Keratinocyte (primary cell): ENCODE data around the gene NLGN1. TPM values are rescaled to one million over a fixed set of nuclear protein-coding genes. Genes with fewer than 3 reads are reported as not detected.

Experiments
- DNase-seq: peaks from one replicate; pipeline ENCODE4 v3.0.0-alpha.2; 2011; ENCODE audit warnings: low read depth, missing footprints, low spot score
- FAIRE-seq: peaks from 2 replicates; lab custom pipeline; 2011; peaks lifted over from hg19 to GRCh38; lab: Jason Lieb, UNC
- H2AFZ ChIP-seq: 2 replicates; pipeline ENCODE4 v1.6.0; 2012; ENCODE audit warnings: low read length, control low read depth, inconsistent platforms; ENCODE audit not compliant: control insufficient read depth
- H3K27ac ChIP-seq: 2 replicates; pipeline ENCODE4 v1.5.1; 2011; ENCODE audit warnings: low read length; ENCODE audit not compliant: control insufficient read depth, insufficient read depth
- H3K27me3 ChIP-seq: 3 replicates; pipeline ENCODE4 v1.6.0; 2011; ENCODE audit warnings: low read length; ENCODE audit not compliant: control insufficient read depth, insufficient read depth; ENCODE audit errors: extremely low read depth
- H3K36me3 ChIP-seq, 2 experiments: 2 replicates in 1 of 2; 3 replicates in 1 of 2; pipeline ENCODE4 v1.5.1; 2011; ENCODE audit warnings: low read length in 2 of 2, mild to moderate bottlenecking in 1 of 2; ENCODE audit not compliant: control insufficient read depth in 2 of 2, insufficient read depth in 2 of 2; ENCODE audit errors: extremely low read depth in 1 of 2
- H3K4me1 ChIP-seq: 3 replicates; pipeline ENCODE4 v1.5.1; 2011; ENCODE audit warnings: low read length; ENCODE audit not compliant: control insufficient read depth, insufficient read depth; ENCODE audit errors: extremely low read depth
- H3K4me2 ChIP-seq: 3 replicates; pipeline ENCODE4 v1.6.0; 2011; ENCODE audit warnings: low read depth, low read length; ENCODE audit not compliant: control insufficient read depth, insufficient read depth; ENCODE audit errors: extremely low read depth
- H3K4me3 ChIP-seq, 3 experiments: fragments of 200-600 bp in 1 of 3; sonication (generic) in 1 of 3; 2 replicates in 2 of 3; 3 replicates in 1 of 3; pipeline ENCODE4 v1.5.1; 2011 to 2016; ENCODE audit warnings: low read length in 3 of 3, mild to moderate bottlenecking in 3 of 3, control low read depth in 2 of 3, inconsistent platforms in 1 of 3, low read depth in 1 of 3, mixed read lengths in 1 of 3, mixed run types in 1 of 3, moderate library complexity in 1 of 3; ENCODE audit not compliant: control insufficient read depth in 2 of 3, insufficient read depth in 2 of 3; ENCODE audit errors: extremely low read depth in 1 of 3
- H3K79me2 ChIP-seq: 2 replicates; pipeline ENCODE4 v1.6.0; 2012; ENCODE audit warnings: low read length; ENCODE audit not compliant: control insufficient read depth, insufficient read depth
- H3K9ac ChIP-seq: 3 replicates; pipeline ENCODE4 v1.6.0; 2011; ENCODE audit warnings: low read length; ENCODE audit not compliant: control insufficient read depth, insufficient read depth; ENCODE audit errors: extremely low read depth
- H3K9me1 ChIP-seq: 3 replicates; pipeline ENCODE4 v1.6.0; 2011; ENCODE audit warnings: low read length; ENCODE audit not compliant: control insufficient read depth, insufficient read depth; ENCODE audit errors: extremely low read depth
- H3K9me3 ChIP-seq: 2 replicates; pipeline ENCODE4 v1.5.1; 2012; ENCODE audit warnings: low read depth, low read length; ENCODE audit not compliant: control insufficient read depth
- H4K20me1 ChIP-seq: 3 replicates; pipeline ENCODE4 v1.6.0; 2011; ENCODE audit warnings: low read length; ENCODE audit not compliant: control insufficient read depth, insufficient read depth; ENCODE audit errors: extremely low read depth
- CTCF ChIP-seq, 3 experiments: IDR thresholded peaks in 1 of 3; conservative IDR thresholded peaks in 1 of 3; optimal IDR thresholded peaks in 1 of 3; 2 replicates in 2 of 3; 3 replicates in 1 of 3; pipeline versions ENCODE3 to v1.5.1; 2011; ENCODE audit warnings: low read length in 3 of 3, mild to moderate bottlenecking in 3 of 3, moderate library complexity in 2 of 3, control low read depth in 1 of 3, inconsistent platforms in 1 of 3; ENCODE audit not compliant: insufficient read depth in 2 of 3; ENCODE audit errors: extremely low read depth in 1 of 3
- EZH2 ChIP-seq: IDR thresholded peaks from one replicate; pipeline ENCODE4 v1.6.1; 2012; ENCODE audit warnings: inconsistent platforms, mild to moderate bottlenecking, low read length, moderate library complexity
- dilution Hi-C: fragments of 300-500 bp; cut with MboI; formaldehyde crosslinking; loops from one replicate; pipeline ENCODE4 v1.7.0; 2020; ENCODE audit warnings: low sequenced_read_pairs; ENCODE audit not compliant: extremely low pct_ligation_motif_present
- polyA plus RNA-seq, 5 experiments: library from polyadenylated mRNA; depleted of rRNA in 3 of 5; stranded (reverse) in 3 of 5; stranded (forward) in 1 of 5; unstranded in 1 of 5; fragments of >200 nt; gene quantifications; 1 replicate in 1 of 5; 2 replicates in 3 of 5; 3 replicates in 1 of 5; pipeline versions ENCODE4 v1.2.1 to v1.2.3, GENCODE V29; 2011 to 2012; ENCODE audit warnings: missing spikeins in 2 of 5, low read depth in 1 of 5, low replicate concordance in 1 of 5

The NLGN1 gene
- polyA plus RNA-seq, 1 donor (not counting 4 experiments of a cell fraction or from before 2014, with no cell fraction given), result not detected

- FAIRE-seq (no peak), DNase-seq (no peak)
- Histone ChIP-seq H3K36me3 (no peaks in the 10 kb centered on the region), H2AFZ (no peak overlapping the region), H3K9ac (no peak overlapping the region), H3K79me2 (no peaks in the 10 kb centered on the region), H3K27ac (no peak overlapping the region), H4K20me1 (no peaks in the 10 kb centered on the region), H3K9me3 (no peaks in the 10 kb centered on the region), H3K9me1 (no peaks in the 10 kb centered on the region), H3K4me3 (no peak overlapping the region), H3K27me3 (no peaks in the 10 kb centered on the region), H3K4me1 (no peaks in the 10 kb centered on the region), H3K4me2 (no peak overlapping the region)
- dilution Hi-C loops, result no loop called here
- TF ChIP-seq EZH2, result no peak
- TF ChIP-seq CTCF (optimal IDR thresholded peaks at IDR 0.05 in 1 of 3, IDR thresholded peaks at IDR 0.05 in 1 of 3, conservative IDR thresholded peaks at IDR 0.05 in 1 of 3; ENCODE audit: extremely low read depth in 1 of 3, insufficient read depth in 2 of 3, low read length in 3 of 3), result no peak
Measured at GRCh38 chr3:173943264-173943663, 545.7 kb downstream of the NLGN1 start.

GRCh38 chr3:173945170-173945569, 547.6 kb downstream of the NLGN1 start:
- dilution Hi-C loops, result no loop called here
- FAIRE-seq (no peak), DNase-seq (no peak)
- H3K9me1 ChIP-seq, result no peaks in the 10 kb centered on the region
- H4K20me1 ChIP-seq, result no peaks in the 10 kb centered on the region
- H3K9ac ChIP-seq, result no peak overlapping the region
- no peak overlapping the region for H3K27ac ChIP-seq
- no peaks in the 10 kb centered on the region for H3K9me3 ChIP-seq
- H2AFZ ChIP-seq, result no peak overlapping the region
- H3K79me2 ChIP-seq, result no peaks in the 10 kb centered on the region
- no peak overlapping the region for H3K4me3 ChIP-seq
- no peaks in the 10 kb centered on the region for H3K4me1 ChIP-seq
- no peaks in the 10 kb centered on the region for H3K36me3 ChIP-seq
- no peak overlapping the region for H3K4me2 ChIP-seq
- H3K27me3 ChIP-seq, result no peaks in the 10 kb centered on the region
- no peak for TF ChIP-seq CTCF (optimal IDR thresholded peaks at IDR 0.05 in 1 of 3, IDR thresholded peaks at IDR 0.05 in 1 of 3, conservative IDR thresholded peaks at IDR 0.05 in 1 of 3; ENCODE audit: extremely low read depth in 1 of 3, insufficient read depth in 2 of 3, low read length in 3 of 3)
- no peak for TF ChIP-seq EZH2
